Activated CD4-positive, alpha-beta memory T cell treated with anti-CD3 and anti-CD28 coated beads for 36 hours (primary cell): ENCODE data around the gene CCM2. TPM values are rescaled to one million over a fixed set of nuclear protein-coding genes. Genes with fewer than 3 reads are reported as not detected.
A peak's percentile ranks its signal among the peaks of the same experiment; 100 is the strongest.

ENCODE experiments used
- CTCF ChIA-PET: fragments of 350-600 bp; sonication (Branson Sonifier 250); formaldehyde crosslinking; loops from one replicate; lab custom pipeline; 2021; ENCODE audit warnings: antibody characterized with exemption, inconsistent platforms; lab: Charles Lee
- POLR2A ChIA-PET: fragments of 350-600 bp; sonication (Branson Sonifier 250); formaldehyde crosslinking; loops from one replicate; lab custom pipeline; 2021; ENCODE audit warnings: antibody characterized with exemption; lab: Charles Lee
- DNase-seq: peaks from one replicate; pipeline ENCODE4 v3.0.0-alpha.2; 2020
- H3K27ac Mint-ChIP-seq: one replicate; pipeline ENCODE4 v1.8.0; 2021; ENCODE audit warnings: mixed read lengths
- H3K27me3 Mint-ChIP-seq: one replicate; pipeline ENCODE4 v1.8.0; 2021; ENCODE audit warnings: mixed read lengths
- H3K36me3 Mint-ChIP-seq: one replicate; pipeline ENCODE4 v1.8.0; 2021; ENCODE audit warnings: mixed read lengths
- H3K4me1 Mint-ChIP-seq: one replicate; pipeline ENCODE4 v1.8.0; 2021; ENCODE audit warnings: low read depth, mixed read lengths
- H3K4me3 Mint-ChIP-seq: one replicate; pipeline ENCODE4 v1.8.0; 2021; ENCODE audit warnings: mild to moderate bottlenecking, mixed read lengths
- H3K9me3 Mint-ChIP-seq: one replicate; pipeline ENCODE4 v1.8.0; 2021; ENCODE audit warnings: mixed read lengths
- intact Hi-C: fragments of 100-400 bp; cut with micrococcal nuclease; formaldehyde crosslinking; loops from one replicate; pipeline ENCODE4 v1.15.1; 2023
- total RNA-seq, 2 experiments: library from RNA; stranded (reverse); gene quantifications; one replicate each; pipeline ENCODE4 v1.2.3, GENCODE V29; 2021

CCM2 gene
- total RNA-seq, 2 experiments from 2014 or later: 85.2 to 89.6 TPM

DNA sequence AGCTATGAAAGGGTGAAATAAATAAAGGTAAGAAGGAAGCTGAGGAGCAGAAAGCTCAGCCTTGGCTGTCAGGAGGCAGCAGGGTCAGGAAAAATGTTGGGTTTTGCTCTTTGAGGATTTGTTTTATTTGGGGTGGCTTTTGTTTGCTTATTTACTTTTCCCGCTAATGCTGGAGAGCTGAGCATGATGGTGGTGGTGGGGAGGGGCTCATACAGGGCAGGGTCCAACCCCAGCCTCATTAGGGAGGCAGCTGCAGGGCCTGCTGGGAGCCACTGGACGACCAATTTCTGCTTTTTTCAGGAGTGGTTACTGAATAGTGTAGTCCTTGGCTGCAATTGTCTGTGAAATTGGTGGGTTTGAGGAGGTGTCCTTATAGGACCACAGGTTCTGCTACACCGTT is 36.3 kb downstream of the CCM2 start:
- H3K4me3 Mint-ChIP-seq: peak overlapping the region; percentile 49
- H3K9me3 Mint-ChIP-seq: no peaks in the 10 kb centered on the region
- peak overlapping the region; percentile 75 for H3K27ac Mint-ChIP-seq
- peaks cover 32% of the 10 kb centered on the region for H3K36me3 Mint-ChIP-seq
- ChIA-PET CTCF (interaction anchor here (1.1 to 4.1 kb wide), 3 partner anchors 9 to 100 kb away, joined by 4 to 18 read pairs (median 9); no protein-coding TSS in a partner anchor), POLR2A (interaction anchor here (1.1 to 2.9 kb wide), 7 partner anchors 9 to 59 kb away, joined by 3 to 9 read pairs (median 3); no protein-coding TSS in a partner anchor)
- no peak for DNase-seq
- H3K4me1 Mint-ChIP-seq: peaks cover 85% of the 10 kb centered on the region
- no peaks in the 10 kb centered on the region for H3K27me3 Mint-ChIP-seq
- intact Hi-C loops: loop anchor here (1.0 kb wide), 1 partner anchor 8 kb away; no protein-coding TSS in a partner anchor

DNA sequence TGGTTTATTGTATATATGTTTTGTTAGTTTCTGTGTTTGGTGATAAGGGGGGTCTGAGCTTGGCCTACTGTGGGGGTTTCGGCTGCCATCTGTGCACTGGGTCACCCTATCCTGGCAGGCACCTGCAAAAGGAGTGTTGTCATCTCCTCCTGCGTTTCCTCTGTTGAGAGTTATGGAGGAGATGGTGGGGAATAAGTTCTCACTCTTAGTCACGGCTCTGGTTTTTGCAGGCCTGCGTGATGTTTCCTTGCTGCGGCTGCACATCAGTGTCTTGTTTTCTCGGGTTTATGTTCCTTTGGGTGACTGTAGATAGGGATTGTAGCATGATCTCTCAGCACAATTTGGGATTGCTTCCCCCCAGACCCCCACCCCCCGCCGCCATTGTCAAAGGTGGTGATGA is 36.8 kb downstream of the CCM2 start:
- peak; percentile 57 for DNase-seq
- CTCF ChIA-PET: interaction anchor here (1.9 to 4.1 kb wide), 2 partner anchors 9 to 62 kb away, joined by 9 to 18 read pairs; no protein-coding TSS in a partner anchor
- no peaks in the 10 kb centered on the region for H3K9me3 Mint-ChIP-seq
- no peaks in the 10 kb centered on the region for H3K27me3 Mint-ChIP-seq
- peaks cover 35% of the 10 kb centered on the region for H3K36me3 Mint-ChIP-seq
- POLR2A ChIA-PET: interaction anchor here (1.1 to 2.9 kb wide), 6 partner anchors 9 to 64 kb away, joined by 3 to 9 read pairs (median 5); no protein-coding TSS in a partner anchor
- H3K27ac Mint-ChIP-seq: peak overlapping the region; percentile 75
- peaks cover 85% of the 10 kb centered on the region for H3K4me1 Mint-ChIP-seq
- peak overlapping the region; percentile 49 for H3K4me3 Mint-ChIP-seq
- intact Hi-C loops: loop anchor here (1.0 kb wide), 1 partner anchor 8 kb away; no protein-coding TSS in a partner anchor

DNA sequence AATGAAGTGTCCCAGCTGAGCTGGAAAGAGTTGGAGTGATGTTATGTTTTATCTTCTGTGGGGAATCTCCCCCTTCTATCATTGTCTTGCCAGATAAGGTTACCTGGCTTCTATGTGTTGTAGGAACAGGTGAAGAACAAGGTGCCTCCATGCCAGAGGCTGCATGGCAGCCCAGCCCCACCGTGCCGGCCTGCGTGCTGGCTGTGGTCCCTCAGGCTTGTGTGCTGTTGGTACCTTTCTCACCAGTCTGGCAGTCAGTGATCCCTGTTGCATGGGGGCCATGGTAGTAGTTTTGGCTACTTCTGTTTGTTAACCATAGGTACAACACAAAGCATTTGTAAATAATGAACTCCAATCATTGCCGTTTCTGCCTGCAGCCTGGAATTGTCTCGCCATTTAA is 37.9 kb downstream of the CCM2 start:
- intact Hi-C loops: no loop called here
- ChIA-PET POLR2A (interaction anchor here (1.1 to 2.6 kb wide), 2 partner anchors 10 to 66 kb away, joined by 3 to 9 read pairs; no protein-coding TSS in a partner anchor), CTCF (interaction anchor here (1.9 kb wide), 1 partner anchor 10 kb away, joined by 9 read pairs; no protein-coding TSS in a partner anchor)
- Mint-ChIP-seq H3K27ac (peak overlapping the region; percentile 60), H3K4me3 (no peak overlapping the region), H3K36me3 (peaks cover 42% of the 10 kb centered on the region), H3K9me3 (no peaks in the 10 kb centered on the region), H3K4me1 (peaks cover 82% of the 10 kb centered on the region), H3K27me3 (no peaks in the 10 kb centered on the region)
- DNase-seq: no peak

DNA sequence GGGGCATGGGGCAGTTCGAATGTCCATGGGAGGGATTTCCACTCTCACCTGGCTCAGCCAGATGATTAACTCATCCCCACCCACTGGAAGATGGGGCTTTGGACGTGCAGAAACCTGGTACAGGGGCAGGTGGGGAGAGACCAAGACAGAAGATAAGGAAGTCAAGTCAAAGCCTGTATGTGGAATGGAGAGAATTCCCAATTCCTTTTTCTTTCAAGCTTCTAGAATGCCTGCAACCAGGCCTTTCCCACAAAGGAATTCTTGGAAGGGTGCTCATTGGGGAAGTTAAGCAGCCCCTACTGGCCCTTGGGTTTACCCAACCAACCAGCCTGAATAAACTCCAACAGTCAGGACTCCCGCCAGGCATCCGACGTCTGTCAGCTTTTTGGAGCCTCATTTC is 39.1 kb downstream of the CCM2 start:
- Mint-ChIP-seq H3K9me3 (no peaks in the 10 kb centered on the region), H3K4me3 (no peak overlapping the region), H3K36me3 (peaks cover 50% of the 10 kb centered on the region), H3K27me3 (no peaks in the 10 kb centered on the region), H3K4me1 (peaks cover 78% of the 10 kb centered on the region), H3K27ac (peak overlapping the region; percentile 57)
- intact Hi-C loops: no loop called here
- DNase-seq: no peak
- ChIA-PET CTCF (interaction anchor here (0.9 to 1.2 kb wide), 2 partner anchors 38 to 60 kb away, joined by 3 to 4 read pairs; partner anchors contain the start of gene MYO1G), POLR2A (no interaction called here)

DNA sequence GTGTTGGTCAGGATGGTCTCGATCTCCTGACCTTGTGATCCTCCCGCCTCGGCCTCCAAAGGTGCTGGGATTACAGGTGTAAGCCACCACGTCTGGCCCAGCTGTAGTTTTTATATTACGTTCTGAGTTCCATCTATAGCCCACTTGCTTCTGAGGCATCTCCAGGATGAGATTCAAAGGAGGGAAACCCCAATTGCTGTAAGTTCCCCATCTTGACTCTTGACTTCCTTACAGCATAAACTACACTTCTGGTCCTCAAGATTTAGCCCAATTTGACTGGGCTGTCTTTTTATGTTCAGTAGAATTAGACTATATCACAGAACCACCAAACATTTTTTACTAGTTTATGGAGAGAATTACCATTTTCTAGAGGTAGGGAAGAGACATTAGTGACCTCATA is 44.3 kb downstream of the CCM2 start:
- Mint-ChIP-seq H3K27me3 (no peaks in the 10 kb centered on the region), H3K36me3 (peaks cover 54% of the 10 kb centered on the region), H3K4me1 (peaks cover 56% of the 10 kb centered on the region), H3K4me3 (no peak overlapping the region), H3K9me3 (no peaks in the 10 kb centered on the region), H3K27ac (no peak overlapping the region)
- no peak for DNase-seq
- intact Hi-C loops: no loop called here
- CTCF ChIA-PET: no interaction called here
- POLR2A ChIA-PET: no interaction called here

DNA sequence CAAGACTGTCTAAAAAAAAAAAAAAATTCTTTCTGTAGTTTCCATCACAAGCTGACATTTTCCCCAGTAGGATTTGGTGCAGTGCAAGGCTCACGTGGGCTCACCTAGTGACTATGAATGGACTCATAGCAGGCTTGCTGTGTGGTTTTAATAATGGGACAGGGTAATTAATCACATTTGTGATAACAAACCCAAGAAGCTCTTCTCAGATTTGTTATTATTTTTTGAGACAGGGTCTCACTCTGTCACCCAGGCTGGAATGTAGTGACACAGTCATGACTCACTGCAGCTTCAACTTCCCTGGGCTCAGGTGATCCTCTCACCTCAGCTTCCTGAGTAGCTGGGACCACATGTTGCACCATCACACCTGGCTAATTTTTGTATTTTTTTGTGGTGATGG is 48.7 kb downstream of the CCM2 start:
- intact Hi-C loops: no loop called here
- Mint-ChIP-seq H3K4me3 (no peak overlapping the region), H3K27ac (no peak overlapping the region), H3K36me3 (peaks cover 30% of the 10 kb centered on the region), H3K27me3 (no peaks in the 10 kb centered on the region), H3K4me1 (peaks cover 38% of the 10 kb centered on the region), H3K9me3 (no peaks in the 10 kb centered on the region)
- DNase-seq: no peak
- POLR2A ChIA-PET: interaction anchor here (1.0 kb wide), 1 partner anchor 12 kb away, joined by 4 read pairs; no protein-coding TSS in a partner anchor
- CTCF ChIA-PET: interaction anchor here (0.6 to 1.7 kb wide), 3 partner anchors 47 to 437 kb away, joined by 4 to 6 read pairs (median 4); no protein-coding TSS in a partner anchor

DNA sequence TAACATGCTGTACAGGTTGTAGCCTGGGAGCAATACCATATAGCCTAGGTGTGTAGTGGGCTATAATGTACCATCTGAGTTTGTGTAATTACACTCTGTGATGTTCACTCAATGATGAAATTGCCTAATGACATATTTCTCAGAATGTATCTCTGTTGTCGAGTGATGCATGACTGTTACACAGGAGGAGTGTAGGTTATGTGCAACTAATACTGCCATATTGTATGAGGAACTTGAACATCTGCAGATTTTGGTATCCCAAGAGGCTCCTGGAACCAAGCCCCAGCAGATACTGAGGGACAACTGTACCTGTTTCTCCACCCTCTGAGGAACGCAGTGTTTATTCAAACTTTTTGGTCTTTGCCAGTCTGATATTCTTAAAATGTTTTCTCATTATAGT is 50.2 kb downstream of the CCM2 start:
- intact Hi-C loops: no loop called here
- ChIA-PET CTCF (interaction anchor here (1.7 kb wide), 1 partner anchor 49 kb away, joined by 4 read pairs; no protein-coding TSS in a partner anchor), POLR2A (no interaction called here)
- no peaks in the 10 kb centered on the region for H3K27me3 Mint-ChIP-seq
- H3K36me3 Mint-ChIP-seq: peaks cover 26% of the 10 kb centered on the region
- no peaks in the 10 kb centered on the region for H3K9me3 Mint-ChIP-seq
- peak overlapping the region; percentile 4 for H3K27ac Mint-ChIP-seq
- H3K4me3 Mint-ChIP-seq: no peak overlapping the region
- peaks cover 41% of the 10 kb centered on the region for H3K4me1 Mint-ChIP-seq
- DNase-seq: no peak

DNA sequence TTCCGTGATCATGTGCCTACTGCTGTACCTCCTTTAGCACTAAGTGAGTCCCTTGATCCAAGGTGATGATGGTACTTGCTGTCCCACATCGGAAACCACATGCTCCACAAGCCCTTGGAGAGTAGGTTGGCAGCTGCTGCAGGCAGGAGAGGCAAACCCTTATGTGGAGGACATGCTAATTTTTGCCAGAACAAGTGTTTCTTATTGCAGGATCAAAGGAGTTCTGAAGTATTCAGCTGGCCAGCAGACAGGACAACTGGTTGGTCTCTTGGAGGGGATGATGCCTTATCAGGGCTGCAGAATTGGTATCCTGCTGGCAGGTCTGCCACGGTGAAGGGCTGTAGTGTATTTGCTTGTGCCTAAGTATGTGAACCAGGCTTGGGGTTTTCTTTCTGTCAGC is 52.0 kb downstream of the CCM2 start:
- POLR2A ChIA-PET: interaction anchor here (0.8 kb wide), 1 partner anchor 17 kb away, joined by 3 read pairs; no protein-coding TSS in a partner anchor
- DNase-seq: no peak
- no peak overlapping the region for H3K27ac Mint-ChIP-seq
- CTCF ChIA-PET: no interaction called here
- peaks cover 25% of the 10 kb centered on the region for H3K36me3 Mint-ChIP-seq
- H3K4me3 Mint-ChIP-seq: no peak overlapping the region
- intact Hi-C loops: no loop called here
- H3K9me3 Mint-ChIP-seq: no peaks in the 10 kb centered on the region
- H3K4me1 Mint-ChIP-seq: peaks cover 43% of the 10 kb centered on the region
- H3K27me3 Mint-ChIP-seq: no peaks in the 10 kb centered on the region

DNA sequence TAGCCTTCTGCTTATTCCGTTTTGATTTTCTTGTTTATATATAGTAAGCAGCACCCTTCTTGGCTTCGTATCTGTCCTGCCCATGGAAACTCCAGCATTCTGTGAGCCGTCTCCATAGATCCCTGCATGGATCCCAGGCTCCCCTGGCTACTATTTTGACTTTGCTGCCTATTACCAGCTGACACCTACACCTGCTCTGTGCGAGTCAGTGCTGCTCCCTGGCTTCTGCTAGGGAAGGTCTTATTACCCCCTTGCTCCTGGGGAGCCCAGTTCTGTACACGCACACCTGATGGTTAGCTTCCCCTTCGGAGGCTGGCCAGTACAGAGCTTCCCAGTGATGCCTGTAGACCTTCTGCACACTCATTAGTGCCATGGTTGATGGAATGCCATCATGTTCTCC is 53.4 kb downstream of the CCM2 start:
- H3K36me3 Mint-ChIP-seq: peaks cover 20% of the 10 kb centered on the region
- CTCF ChIA-PET: no interaction called here
- DNase-seq: no peak
- H3K4me3 Mint-ChIP-seq: no peak overlapping the region
- H3K4me1 Mint-ChIP-seq: peaks cover 44% of the 10 kb centered on the region
- intact Hi-C loops: no loop called here
- H3K9me3 Mint-ChIP-seq: no peaks in the 10 kb centered on the region
- H3K27me3 Mint-ChIP-seq: no peaks in the 10 kb centered on the region
- H3K27ac Mint-ChIP-seq: no peak overlapping the region
- POLR2A ChIA-PET: no interaction called here

DNA sequence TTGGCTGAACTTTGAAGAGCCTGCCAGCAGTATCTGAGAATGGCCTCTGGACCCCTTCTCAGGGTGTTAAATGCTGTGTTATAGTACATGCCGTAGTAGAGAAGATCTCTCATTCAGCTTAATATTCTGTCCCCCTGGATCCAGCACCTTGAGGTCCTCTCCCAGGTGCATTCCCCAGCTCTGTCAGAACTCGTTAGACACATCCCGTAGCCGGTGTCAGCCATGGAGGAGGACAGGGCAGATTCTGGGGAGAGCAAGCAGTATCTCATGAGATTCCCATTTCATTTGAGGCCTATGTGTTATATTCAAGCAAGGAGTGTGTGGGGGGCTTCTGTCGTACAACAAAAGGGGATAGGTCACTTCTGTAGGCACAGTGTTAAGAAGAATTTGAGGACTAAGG is 53.9 kb downstream of the CCM2 start:
- peaks cover 40% of the 10 kb centered on the region for H3K4me1 Mint-ChIP-seq
- no peak overlapping the region for H3K27ac Mint-ChIP-seq
- CTCF ChIA-PET: no interaction called here
- no peak for DNase-seq
- H3K9me3 Mint-ChIP-seq: no peaks in the 10 kb centered on the region
- POLR2A ChIA-PET: interaction anchor here (0.5 kb wide), 1 partner anchor 198 kb away, joined by 3 read pairs; no protein-coding TSS in a partner anchor
- intact Hi-C loops: no loop called here
- no peak overlapping the region for H3K4me3 Mint-ChIP-seq
- no peaks in the 10 kb centered on the region for H3K27me3 Mint-ChIP-seq
- peaks cover 20% of the 10 kb centered on the region for H3K36me3 Mint-ChIP-seq

DNA sequence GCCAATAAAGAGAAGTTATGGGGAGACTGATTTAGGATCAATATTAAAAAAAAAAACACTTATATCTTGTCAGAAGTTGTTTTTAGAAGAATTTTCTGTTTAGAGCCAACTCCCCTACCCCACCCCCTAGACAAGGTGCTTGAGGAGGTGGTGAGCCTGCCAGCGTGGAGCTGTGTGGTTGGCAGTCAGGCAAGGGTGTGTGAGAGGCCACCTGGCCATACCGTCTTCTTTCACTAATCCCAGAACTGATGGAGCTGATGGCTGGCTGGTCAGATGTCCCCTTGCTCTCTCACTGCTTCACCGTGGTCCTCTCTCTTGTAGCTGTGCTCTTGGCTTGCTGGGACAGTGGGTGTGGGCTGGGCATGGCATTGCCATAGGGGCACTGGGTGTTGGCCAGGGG is 54.4 kb downstream of the CCM2 start:
- Mint-ChIP-seq H3K4me1 (peaks cover 40% of the 10 kb centered on the region), H3K27ac (peak overlapping the region; percentile 42), H3K4me3 (no peak overlapping the region), H3K27me3 (no peaks in the 10 kb centered on the region), H3K9me3 (no peaks in the 10 kb centered on the region), H3K36me3 (peaks cover 20% of the 10 kb centered on the region)
- ChIA-PET CTCF (interaction anchor here (0.9 kb wide), 1 partner anchor 132 kb away, joined by 3 read pairs; no protein-coding TSS in a partner anchor), POLR2A (interaction anchor here (0.5 kb wide), 1 partner anchor 198 kb away, joined by 3 read pairs; no protein-coding TSS in a partner anchor)
- intact Hi-C loops: no loop called here
- no peak for DNase-seq

DNA sequence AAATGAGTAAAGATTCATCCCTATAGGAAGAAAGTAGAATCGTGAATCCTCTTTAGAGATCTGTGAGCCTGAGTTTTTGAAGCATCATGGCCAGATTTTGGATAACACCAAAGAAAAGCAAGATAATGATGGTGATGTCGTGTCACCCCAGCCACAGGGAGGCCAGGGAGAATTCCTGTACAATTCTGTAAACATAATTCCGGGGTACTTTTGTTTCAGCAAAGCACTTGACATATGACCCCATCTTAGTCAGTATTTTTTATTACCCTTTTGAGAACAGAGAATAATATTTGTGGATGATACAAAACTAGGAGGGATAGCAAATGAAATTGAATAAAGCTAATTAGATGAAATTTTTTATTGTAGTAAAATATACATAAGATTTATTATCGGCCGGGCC is 55.0 kb downstream of the CCM2 start:
- Mint-ChIP-seq H3K27me3 (no peaks in the 10 kb centered on the region), H3K4me1 (peaks cover 45% of the 10 kb centered on the region), H3K36me3 (peaks cover 18% of the 10 kb centered on the region), H3K9me3 (no peaks in the 10 kb centered on the region), H3K4me3 (no peak overlapping the region), H3K27ac (no peak overlapping the region)
- POLR2A ChIA-PET: interaction anchor here (0.6 kb wide), 1 partner anchor 482 kb away, joined by 3 read pairs; no protein-coding TSS in a partner anchor
- intact Hi-C loops: no loop called here
- no peak for DNase-seq
- CTCF ChIA-PET: interaction anchor here (0.9 kb wide), 1 partner anchor 133 kb away, joined by 3 read pairs; no protein-coding TSS in a partner anchor
